Skin epidermis (tissue), 12 donors: ENCODE measurements around the gene PEX5L.
"Not testable (repeated sequence)": the region's sequence is repeated elsewhere in the genome, so short reads cannot be mapped to it uniquely, and the experiment has no call there.

Experiments used
- H3K27ac ChIP-seq, 21 experiments: fragments of 200-600 bp; sonication (generic) in 11 of 21; one replicate each; pipeline ENCODE4 v1.5.0; 2020; ENCODE audit warnings: mild to moderate bottlenecking in 3 of 21, inconsistent platforms in 2 of 21, moderate library complexity in 2 of 21
- H3K4me3 ChIP-seq, 7 experiments: fragments of 200-600 bp; sonication (generic) in 2 of 7; one replicate each; pipeline ENCODE4 v1.5.0; 2020; ENCODE audit warnings: inconsistent platforms in 2 of 7, mild to moderate bottlenecking in 2 of 7, moderate library complexity in 1 of 7

PEX5L gene

GRCh38 chr3:180036671-180037455, at the start of gene PEX5L:
PEX5L (minus strand) TSS chr3:180036937; CDS start chr3:180036599, 338 bp downstream.
- no peak within 1 kb of the TSS for H3K27ac ChIP-seq
- H3K4me3 ChIP-seq: peak within 1 kb of the TSS in 2 of 7 experiments; percentile 13 to 20

- Histone ChIP-seq H3K4me3 (no peak overlapping the region), H3K27ac (no peak overlapping the region)
Observed at GRCh38 chr3:180085122-180085710, 48.5 kb upstream of the PEX5L start.

GRCh38 chr3:180082699-180083098, 46.0 kb upstream of the PEX5L start:
- Histone ChIP-seq H3K27ac (no peak overlapping the region), H3K4me3 (no peak overlapping the region)

GRCh38 chr3:180078592-180078991, 41.9 kb upstream of the PEX5L start:
- Histone ChIP-seq H3K27ac (no peak overlapping the region), H3K4me3 (no peak overlapping the region)

- no peak overlapping the region for H3K4me3 ChIP-seq
- no peak overlapping the region for H3K27ac ChIP-seq
Observed at GRCh38 chr3:180073561-180073960, 36.8 kb upstream of the PEX5L start.

GRCh38 chr3:180072786-180073185, 36.0 kb upstream of the PEX5L start:
- Histone ChIP-seq H3K4me3 (no peak overlapping the region), H3K27ac (no peak overlapping the region)

- H3K27ac ChIP-seq: no peak overlapping the region
Observed at GRCh38 chr3:180070925-180071324, 34.2 kb upstream of the PEX5L start.

GRCh38 chr3:180068023-180068422, 31.3 kb upstream of the PEX5L start:
- Histone ChIP-seq H3K27ac (no peak overlapping the region), H3K4me3 (no peak overlapping the region)

More at GRCh38 chr3:180070925-180071324, 34.2 kb upstream of the PEX5L start:
- no peak overlapping the region for H3K4me3 ChIP-seq

GRCh38 chr3:180066598-180066997, 29.9 kb upstream of the PEX5L start:
- Histone ChIP-seq H3K4me3 (no peak overlapping the region), H3K27ac (no peak overlapping the region)

- H3K27ac ChIP-seq: no peak overlapping the region
- H3K4me3 ChIP-seq: no peak overlapping the region
Observed at GRCh38 chr3:180063783-180064182, 27.0 kb upstream of the PEX5L start.

GRCh38 chr3:180062771-180063170, 26.0 kb upstream of the PEX5L start:
- Histone ChIP-seq H3K4me3 (no peak overlapping the region), H3K27ac (no peak overlapping the region)

- Histone ChIP-seq H3K4me3 (no peak overlapping the region), H3K27ac (no peak overlapping the region)
Observed at GRCh38 chr3:180059356-180059755, 22.6 kb upstream of the PEX5L start.

- no peak overlapping the region for H3K27ac ChIP-seq
Observed at GRCh38 chr3:180058238-180058637, 21.5 kb upstream of the PEX5L start.

GRCh38 chr3:180055656-180056055, 18.9 kb upstream of the PEX5L start:
- not testable (repeated sequence) for H3K4me3 ChIP-seq, H3K27ac ChIP-seq

More at GRCh38 chr3:180058238-180058637, 21.5 kb upstream of the PEX5L start:
- no peak overlapping the region for H3K4me3 ChIP-seq

GRCh38 chr3:180049391-180049790, 12.7 kb upstream of the PEX5L start:
- Histone ChIP-seq H3K27ac (no peak overlapping the region), H3K4me3 (no peak overlapping the region)

- Histone ChIP-seq H3K27ac (no peak overlapping the region), H3K4me3 (no peak overlapping the region)
Observed at GRCh38 chr3:180048840-180049239, 12.1 kb upstream of the PEX5L start.

GRCh38 chr3:180048103-180048502, 11.4 kb upstream of the PEX5L start:
- H3K4me3 ChIP-seq: no peak overlapping the region
- H3K27ac ChIP-seq: no peak overlapping the region

GRCh38 chr3:180040966-180041365, 4.2 kb upstream of the PEX5L start:
- no peak overlapping the region for H3K4me3 ChIP-seq
- H3K27ac ChIP-seq: no peak overlapping the region

- Histone ChIP-seq H3K4me3 (peak overlapping the region in 1 of 7 experiments; percentile 20), H3K27ac (no peak overlapping the region)
Observed at GRCh38 chr3:180036092-180036670, 556 bp downstream of the PEX5L start.

- H3K27ac ChIP-seq: no peak overlapping the region
Observed at GRCh38 chr3:180026997-180027396, 9.7 kb downstream of the PEX5L start.

GRCh38 chr3:180018543-180018942, 18.2 kb downstream of the PEX5L start:
- no peak overlapping the region for H3K4me3 ChIP-seq
- H3K27ac ChIP-seq: no peak overlapping the region

More at GRCh38 chr3:180026997-180027396, 9.7 kb downstream of the PEX5L start:
- no peak overlapping the region for H3K4me3 ChIP-seq
